Rectal smooth muscle tissue (tissue), 1 donor: ENCODE data around the gene CDK5.

Source experiments
- H3K27ac ChIP-seq: one replicate; pipeline ENCODE4 v1.7.0; 2013; ENCODE audit warnings: low read depth, low read length, inconsistent platforms
- H3K27me3 ChIP-seq: one replicate; pipeline ENCODE4 v1.7.0; 2013; ENCODE audit warnings: low read length; ENCODE audit not compliant: control insufficient read depth, insufficient read depth
- H3K36me3 ChIP-seq: one replicate; pipeline ENCODE4 v1.7.0; 2013; ENCODE audit warnings: low read length; ENCODE audit not compliant: control insufficient read depth, insufficient read depth
- H3K4me1 ChIP-seq: one replicate; pipeline ENCODE4 v1.7.0; 2013; ENCODE audit warnings: low read length; ENCODE audit not compliant: control insufficient read depth, insufficient read depth
- H3K4me3 ChIP-seq: one replicate; pipeline ENCODE4 v1.7.0; 2013; ENCODE audit warnings: low read length
- H3K9ac ChIP-seq: one replicate; pipeline ENCODE4 v1.7.0; 2013; ENCODE audit warnings: low read length

The CDK5 gene

DNA sequence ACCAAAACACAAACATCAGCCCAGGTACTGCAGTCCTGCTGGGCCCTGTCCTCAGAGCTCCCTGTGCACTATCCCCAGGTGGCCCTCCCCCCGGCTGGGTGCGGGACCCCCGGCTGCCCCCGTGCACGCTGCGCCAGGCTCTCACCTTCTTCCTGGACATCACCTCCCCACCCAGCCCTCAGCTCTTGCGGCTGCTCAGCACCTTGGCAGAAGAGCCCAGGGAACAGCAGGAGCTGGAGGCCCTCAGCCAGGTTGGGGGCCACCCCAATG, 47.7 kb downstream of the CDK5 start:
- Histone ChIP-seq H3K4me3 (no peak overlapping the region), H3K27ac (no peak overlapping the region), H3K4me1 (no peaks in the 10 kb centered on the region), H3K27me3 (peaks cover 7% of the 10 kb centered on the region), H3K9ac (no peak overlapping the region), H3K36me3 (no peaks in the 10 kb centered on the region)

DNA sequence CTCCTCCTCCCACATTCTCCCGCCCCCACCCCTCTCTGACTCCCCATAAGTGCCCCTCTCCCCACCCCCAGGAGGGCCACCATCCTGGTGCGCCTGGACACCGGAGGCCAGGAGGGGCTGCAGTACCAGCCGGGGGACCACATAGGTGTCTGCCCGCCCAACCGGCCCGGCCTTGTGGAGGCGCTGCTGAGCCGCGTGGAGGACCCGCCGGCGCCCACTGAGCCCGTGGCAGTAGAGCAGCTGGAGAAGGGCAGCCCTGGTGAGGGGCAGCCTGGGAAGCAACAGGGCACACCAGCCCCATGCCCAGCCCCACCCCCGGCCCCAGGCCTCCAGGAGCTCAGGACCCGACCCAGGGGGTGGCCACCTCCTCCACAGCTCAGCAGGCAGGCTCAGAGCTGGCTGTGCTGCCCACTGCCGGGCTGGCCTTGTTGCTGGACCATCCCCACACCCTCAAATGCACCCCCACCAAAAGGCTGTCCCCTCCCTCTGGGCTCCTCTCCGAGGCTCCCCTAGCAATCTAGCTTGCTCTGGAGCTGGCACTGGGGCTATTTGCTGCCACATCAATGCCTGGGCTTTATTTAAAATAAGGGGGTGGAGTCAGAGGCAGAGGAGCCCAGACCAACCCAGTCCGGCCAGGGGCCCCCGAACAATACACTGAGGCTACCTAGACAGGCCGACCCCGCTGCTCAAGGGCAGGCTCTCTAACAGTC, 48.2 kb downstream of the CDK5 start:
- H3K4me1 ChIP-seq, result no peaks in the 10 kb centered on the region
- no peak overlapping the region for H3K27ac ChIP-seq
- H3K36me3 ChIP-seq, result no peaks in the 10 kb centered on the region
- no peak overlapping the region for H3K9ac ChIP-seq
- no peak overlapping the region for H3K4me3 ChIP-seq
- H3K27me3 ChIP-seq, result peaks cover 7% of the 10 kb centered on the region

DNA sequence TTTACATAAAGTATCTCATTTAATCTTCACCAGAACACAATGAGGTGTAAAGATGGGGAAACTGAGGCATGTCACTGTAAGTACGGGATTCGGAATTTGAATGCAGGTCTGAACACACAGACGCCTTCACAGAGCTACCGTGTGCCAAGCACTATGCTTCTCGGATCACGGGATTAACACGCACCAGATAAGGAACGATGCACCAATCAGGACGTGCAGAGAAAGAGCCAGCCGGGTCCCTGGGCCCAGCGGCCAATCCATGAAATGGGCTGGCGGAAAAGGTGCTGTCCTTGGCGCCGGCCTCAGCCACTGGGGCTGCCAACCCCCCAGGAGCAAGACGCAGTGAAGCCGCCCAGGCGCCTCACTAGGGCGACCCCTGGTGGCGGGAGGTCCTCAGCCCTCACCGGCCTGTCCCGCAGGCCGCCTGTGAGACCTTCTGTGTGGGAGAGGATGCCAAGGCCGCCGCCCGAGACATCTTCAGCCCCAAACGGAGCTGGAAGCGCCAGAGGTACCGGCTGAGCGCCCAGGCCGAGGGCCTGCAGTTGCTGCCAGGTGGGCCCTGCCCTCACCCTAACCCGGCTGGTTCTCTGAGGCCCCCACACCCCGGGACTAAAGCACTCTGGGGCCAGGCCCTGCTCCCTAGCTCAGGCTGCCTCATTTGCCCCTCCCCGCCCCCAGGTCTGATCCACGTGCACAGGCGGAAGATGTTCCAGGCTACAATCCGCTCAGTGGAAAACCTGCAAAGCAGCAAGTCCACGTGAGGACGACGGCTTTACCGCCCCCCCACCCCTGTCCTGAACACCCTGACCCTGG, 49.0 kb downstream of the CDK5 start:
- H3K36me3 ChIP-seq, result no peaks in the 10 kb centered on the region
- H3K4me3 ChIP-seq, result peak overlapping the region; percentile 29
- no peaks in the 10 kb centered on the region for H3K4me1 ChIP-seq
- no peak overlapping the region for H3K9ac ChIP-seq
- no peak overlapping the region for H3K27ac ChIP-seq
- peaks cover 2% of the 10 kb centered on the region for H3K27me3 ChIP-seq

DNA sequence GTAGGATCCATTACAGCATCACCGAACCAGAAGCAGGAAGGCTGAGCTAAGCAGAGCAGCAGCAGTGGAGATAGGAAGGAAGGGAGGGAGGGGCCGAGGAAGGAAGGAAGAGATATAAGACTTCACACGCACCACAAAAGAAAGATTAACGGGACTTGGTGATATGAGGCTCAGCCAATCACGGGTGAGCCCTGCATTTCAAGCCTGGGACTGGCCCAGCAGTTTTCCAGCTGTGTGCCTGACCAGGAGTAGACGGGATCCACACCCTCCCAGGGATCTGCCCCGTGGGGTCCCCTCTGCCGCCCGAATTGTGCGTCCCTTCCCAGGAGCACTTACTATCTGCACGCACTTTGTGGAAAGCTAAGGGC, 49.6 kb downstream of the CDK5 start:
- peaks cover 2% of the 10 kb centered on the region for H3K27me3 ChIP-seq
- H3K4me3 ChIP-seq, result no peak overlapping the region
- no peaks in the 10 kb centered on the region for H3K36me3 ChIP-seq
- no peaks in the 10 kb centered on the region for H3K4me1 ChIP-seq
- no peak overlapping the region for H3K27ac ChIP-seq
- no peak overlapping the region for H3K9ac ChIP-seq

DNA sequence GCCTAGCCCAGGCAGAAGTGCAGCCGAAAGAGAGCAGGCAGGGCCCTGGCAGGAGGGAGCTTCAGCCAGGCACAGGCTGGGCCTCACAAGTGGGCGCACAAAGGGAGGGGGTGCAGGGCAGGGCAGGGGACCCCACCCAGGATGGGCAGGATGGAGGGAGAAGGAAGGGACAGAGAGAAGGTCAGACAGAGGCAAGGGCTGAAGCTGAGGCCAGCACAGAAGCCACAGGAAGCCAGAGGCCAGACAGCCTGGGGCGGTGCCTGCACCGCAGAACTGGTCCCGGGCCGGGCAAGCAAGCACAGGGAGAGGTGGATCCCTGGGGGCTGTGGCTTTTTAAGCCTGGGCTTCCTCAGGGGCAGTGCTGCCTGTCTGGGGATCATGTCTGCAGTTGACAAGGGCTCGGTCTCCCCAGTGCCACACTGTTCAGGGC, 50.2 kb downstream of the CDK5 start:
- no peak overlapping the region for H3K27ac ChIP-seq
- no peaks in the 10 kb centered on the region for H3K4me1 ChIP-seq
- no peaks in the 10 kb centered on the region for H3K36me3 ChIP-seq
- H3K9ac ChIP-seq, result no peak overlapping the region
- no peak overlapping the region for H3K4me3 ChIP-seq
- H3K27me3 ChIP-seq, result peaks cover 2% of the 10 kb centered on the region

DNA sequence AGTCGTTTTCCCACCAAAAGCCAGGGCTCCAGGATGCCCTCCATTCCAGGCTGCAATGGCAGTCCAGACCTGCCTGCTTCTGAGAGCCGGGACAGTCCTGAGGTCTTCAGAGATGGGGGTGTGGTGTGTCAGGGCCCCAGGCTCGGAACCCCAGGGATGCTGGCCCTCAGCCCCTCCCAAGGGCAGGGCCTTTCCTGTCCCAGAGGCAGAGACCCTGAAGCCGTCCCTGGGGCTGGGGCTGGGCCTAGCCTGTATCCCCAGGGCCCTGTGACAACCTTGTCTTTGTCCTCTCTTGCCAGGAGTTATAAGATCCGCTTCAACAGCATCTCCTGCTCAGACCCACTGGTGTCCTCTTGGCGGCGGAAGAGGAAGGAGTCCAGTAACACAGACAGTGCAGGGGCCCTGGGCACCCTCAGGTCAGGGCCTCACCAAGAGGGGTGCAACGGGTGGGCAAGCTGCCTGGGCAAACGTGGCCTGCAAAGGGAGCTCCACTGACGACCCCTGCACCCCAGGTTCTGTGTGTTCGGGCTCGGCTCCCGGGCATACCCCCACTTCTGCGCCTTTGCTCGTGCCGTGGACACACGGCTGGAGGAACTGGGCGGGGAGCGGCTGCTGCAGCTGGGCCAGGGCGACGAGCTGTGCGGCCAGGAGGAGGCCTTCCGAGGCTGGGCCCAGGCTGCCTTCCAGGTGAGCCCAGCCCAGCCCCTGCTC, 51.0 kb downstream of the CDK5 start:
- no peaks in the 10 kb centered on the region for H3K4me1 ChIP-seq
- H3K27me3 ChIP-seq, result peaks cover 2% of the 10 kb centered on the region
- H3K27ac ChIP-seq, result no peak overlapping the region
- H3K36me3 ChIP-seq, result no peaks in the 10 kb centered on the region
- H3K9ac ChIP-seq, result no peak overlapping the region
- H3K4me3 ChIP-seq, result no peak overlapping the region

DNA sequence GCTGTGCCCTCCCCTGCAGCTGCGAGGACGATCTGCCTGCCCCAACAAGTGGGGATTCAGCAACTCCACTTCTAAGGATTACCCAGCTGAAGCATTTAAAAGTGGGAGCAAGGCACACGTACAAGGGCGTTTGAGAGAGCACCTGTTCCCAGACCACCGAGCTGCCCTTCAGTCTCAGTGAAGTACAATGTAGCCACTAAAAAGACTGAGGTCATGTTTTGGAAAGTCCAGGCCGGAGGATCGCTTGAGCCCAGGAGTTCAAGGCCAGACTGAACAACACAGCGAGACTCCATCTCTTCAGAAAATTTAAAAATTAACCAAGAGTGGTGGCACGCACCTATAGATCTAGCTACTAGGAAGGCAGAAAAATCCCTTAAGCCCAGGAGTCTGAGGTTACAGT, 52.1 kb downstream of the CDK5 start:
- Histone ChIP-seq H3K9ac (no peak overlapping the region), H3K27me3 (peaks cover 2% of the 10 kb centered on the region), H3K27ac (no peak overlapping the region), H3K4me3 (no peak overlapping the region), H3K36me3 (no peaks in the 10 kb centered on the region), H3K4me1 (no peaks in the 10 kb centered on the region)
